ENCODE results near the gene STN1. TPM values are rescaled to one million over a fixed set of nuclear protein-coding genes. Genes with fewer than 3 reads are reported as not detected.

The STN1 gene
- total and polyA plus RNA-seq, 2 donors (not counting 1 experiment from before 2014, with no cell fraction given), result 21.7 to 36.5 TPM

- Histone ChIP-seq H3K9ac (ENCODE audit: insufficient read depth, low read length) (no peak overlapping the region), H3K9me3 (ENCODE audit: control insufficient read depth, insufficient read depth, low read depth, low read length) (no peaks in the 10 kb centered on the region), H3K27ac (ENCODE audit: insufficient read depth, low read length) (no peak overlapping the region), H3K4me2 (ENCODE audit: extremely low read depth, insufficient read depth, low read length) (no peak overlapping the region), H3K36me3 (ENCODE audit: control insufficient read depth, insufficient read depth, low read length) (peaks cover 3% of the 10 kb centered on the region), H3K4me1 (ENCODE audit: control insufficient read depth, extremely low read depth, insufficient read depth, low read length) (peaks cover under 1% of the 10 kb centered on the region), H3K79me2 (ENCODE audit: control insufficient read depth, insufficient read depth, low read length) (no peaks in the 10 kb centered on the region), H3K27me3 (ENCODE audit: control insufficient read depth, insufficient read depth, low read length) (no peaks in the 10 kb centered on the region), H3K4me3 (replicated peaks in 1 of 4; ENCODE audit: control extremely low read depth in 1 of 4, insufficient read depth in 1 of 4, low read depth in 3 of 4, low read length in 4 of 4) (no peak overlapping the region), H2AFZ (ENCODE audit: low read length) (no peak overlapping the region), H4K20me1 (ENCODE audit: control insufficient read depth, extremely low read depth, insufficient read depth, low read length) (no peaks in the 10 kb centered on the region)
- no peak for DNase-seq (ENCODE audit: low read depth in 2 of 2)
- TF ChIP-seq, protein P1, sequence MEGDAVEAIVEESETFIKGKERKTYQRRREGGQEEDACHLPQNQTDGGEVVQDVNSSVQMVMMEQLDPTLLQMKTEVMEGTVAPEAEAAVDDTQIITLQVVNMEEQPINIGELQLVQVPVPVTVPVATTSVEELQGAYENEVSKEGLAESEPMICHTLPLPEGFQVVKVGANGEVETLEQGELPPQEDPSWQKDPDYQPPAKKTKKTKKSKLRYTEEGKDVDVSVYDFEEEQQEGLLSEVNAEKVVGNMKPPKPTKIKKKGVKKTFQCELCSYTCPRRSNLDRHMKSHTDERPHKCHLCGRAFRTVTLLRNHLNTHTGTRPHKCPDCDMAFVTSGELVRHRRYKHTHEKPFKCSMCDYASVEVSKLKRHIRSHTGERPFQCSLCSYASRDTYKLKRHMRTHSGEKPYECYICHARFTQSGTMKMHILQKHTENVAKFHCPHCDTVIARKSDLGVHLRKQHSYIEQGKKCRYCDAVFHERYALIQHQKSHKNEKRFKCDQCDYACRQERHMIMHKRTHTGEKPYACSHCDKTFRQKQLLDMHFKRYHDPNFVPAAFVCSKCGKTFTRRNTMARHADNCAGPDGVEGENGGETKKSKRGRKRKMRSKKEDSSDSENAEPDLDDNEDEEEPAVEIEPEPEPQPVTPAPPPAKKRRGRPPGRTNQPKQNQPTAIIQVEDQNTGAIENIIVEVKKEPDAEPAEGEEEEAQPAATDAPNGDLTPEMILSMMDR (conservative IDR thresholded peaks at IDR 0.05 in 1 of 2, IDR thresholded peaks at IDR 0.05 in 1 of 2; ENCODE audit: low read depth in 1 of 2, low read length in 2 of 2), result no peak
- TF ChIP-seq EZH2 (IDR thresholded peaks at IDR 0.05; ENCODE audit: low read length, missing control alignments), result no peak
Observed at GRCh38 chr10:103882285-103883007, 35.5 kb downstream of the STN1 start.

- Histone ChIP-seq H3K4me1 (ENCODE audit: control insufficient read depth, extremely low read depth, insufficient read depth, low read length) (no peaks in the 10 kb centered on the region), H3K36me3 (ENCODE audit: control insufficient read depth, insufficient read depth, low read length) (peaks cover 2% of the 10 kb centered on the region), H4K20me1 (ENCODE audit: control insufficient read depth, extremely low read depth, insufficient read depth, low read length) (no peaks in the 10 kb centered on the region), H2AFZ (ENCODE audit: low read length) (no peak overlapping the region), H3K4me3 (replicated peaks in 1 of 4; ENCODE audit: control extremely low read depth in 1 of 4, insufficient read depth in 1 of 4, low read depth in 3 of 4, low read length in 4 of 4) (no peak overlapping the region), H3K79me2 (ENCODE audit: control insufficient read depth, insufficient read depth, low read length) (no peaks in the 10 kb centered on the region), H3K27ac (ENCODE audit: insufficient read depth, low read length) (no peak overlapping the region), H3K9ac (ENCODE audit: insufficient read depth, low read length) (no peak overlapping the region), H3K27me3 (ENCODE audit: control insufficient read depth, insufficient read depth, low read length) (no peaks in the 10 kb centered on the region), H3K4me2 (ENCODE audit: extremely low read depth, insufficient read depth, low read length) (no peak overlapping the region), H3K9me3 (ENCODE audit: control insufficient read depth, insufficient read depth, low read depth, low read length) (no peaks in the 10 kb centered on the region)
- TF ChIP-seq, protein P1 (conservative IDR thresholded peaks at IDR 0.05 in 1 of 2, IDR thresholded peaks at IDR 0.05 in 1 of 2; ENCODE audit: low read depth in 1 of 2, low read length in 2 of 2), result no peak
- TF ChIP-seq EZH2 (IDR thresholded peaks at IDR 0.05; ENCODE audit: low read length, missing control alignments), result no peak
- no peak for DNase-seq (ENCODE audit: low read depth in 2 of 2)
Observed at GRCh38 chr10:103881416-103882284, 36.3 kb downstream of the STN1 start.

GRCh38 chr10:103879831-103880230, 38.2 kb downstream of the STN1 start:
- H3K79me2 ChIP-seq (ENCODE audit: control insufficient read depth, insufficient read depth, low read length), result no peaks in the 10 kb centered on the region
- H3K4me1 ChIP-seq (ENCODE audit: control insufficient read depth, extremely low read depth, insufficient read depth, low read length), result no peaks in the 10 kb centered on the region
- no peak for DNase-seq (ENCODE audit: low read depth in 2 of 2)
- H4K20me1 ChIP-seq (ENCODE audit: control insufficient read depth, extremely low read depth, insufficient read depth, low read length), result no peaks in the 10 kb centered on the region
- H2AFZ ChIP-seq (ENCODE audit: low read length), result no peak overlapping the region
- peaks cover 2% of the 10 kb centered on the region for H3K36me3 ChIP-seq (ENCODE audit: control insufficient read depth, insufficient read depth, low read length)
- H3K27me3 ChIP-seq (ENCODE audit: control insufficient read depth, insufficient read depth, low read length), result no peaks in the 10 kb centered on the region
- H3K9ac ChIP-seq (ENCODE audit: insufficient read depth, low read length), result no peak overlapping the region
- no peak for TF ChIP-seq EZH2 (IDR thresholded peaks at IDR 0.05; ENCODE audit: low read length, missing control alignments)
- TF ChIP-seq, protein P1 (conservative IDR thresholded peaks at IDR 0.05 in 1 of 2, IDR thresholded peaks at IDR 0.05 in 1 of 2; ENCODE audit: low read depth in 1 of 2, low read length in 2 of 2), result no peak
- H3K4me2 ChIP-seq (ENCODE audit: extremely low read depth, insufficient read depth, low read length), result no peak overlapping the region
- H3K4me3 ChIP-seq (replicated peaks in 1 of 4; ENCODE audit: control extremely low read depth in 1 of 4, insufficient read depth in 1 of 4, low read depth in 3 of 4, low read length in 4 of 4), result no peak overlapping the region
- no peaks in the 10 kb centered on the region for H3K9me3 ChIP-seq (ENCODE audit: control insufficient read depth, insufficient read depth, low read depth, low read length)
- no peak overlapping the region for H3K27ac ChIP-seq (ENCODE audit: insufficient read depth, low read length)
